CD4-positive, alpha-beta T cell (primary cell): ENCODE results near the gene ANKDD1A. TPM values are rescaled to one million over a fixed set of nuclear protein-coding genes. Genes with fewer than 3 reads are reported as not detected.

ENCODE experiments used
- ATAC-seq: fragments of 200-7000 bp; cut with Tn5 transposase; one replicate; pipeline ENCODE4 v1.10.0; 2022; ENCODE audit warnings: mild to moderate bottlenecking; ENCODE audit not compliant: poor library complexity
- CTCF ChIA-PET: fragments of 350-600 bp; sonication (Branson Sonifier 250); formaldehyde crosslinking; loops from one replicate; lab custom pipeline; 2021; ENCODE audit warnings: antibody characterized with exemption, inconsistent platforms; lab: Charles Lee
- POLR2A ChIA-PET: fragments of 350-600 bp; sonication (Branson Sonifier 250); formaldehyde crosslinking; loops from one replicate; lab custom pipeline; 2021; ENCODE audit warnings: antibody characterized with exemption, inconsistent platforms; lab: Charles Lee
- DNase-seq, 14 experiments: peaks; one replicate each; pipeline ENCODE4 v3.0.0-alpha.2; 2013 to 2020; ENCODE audit warnings: mixed read lengths in 2 of 14
- H3K27ac ChIP-seq, 2 donors: one replicate each; pipeline versions ENCODE4 v1.5.1 to v1.7.0; 2013; ENCODE audit warnings: low read length in 2 of 2, low read depth in 1 of 2, mild to moderate bottlenecking in 1 of 2
- H3K27me3 ChIP-seq, 2 experiments: 1 replicate in 1 of 2; 2 replicates in 1 of 2; pipeline versions ENCODE4 v1.6.1 to v1.7.0; 2013; ENCODE audit warnings: low read length in 2 of 2, control low read depth in 1 of 2, mild to moderate bottlenecking in 1 of 2, moderate library complexity in 1 of 2; ENCODE audit not compliant: insufficient read depth in 2 of 2, control insufficient read depth in 1 of 2
- H3K36me3 ChIP-seq: one replicate; pipeline ENCODE4 v1.6.1; 2013; ENCODE audit warnings: low read length, control low read depth; ENCODE audit not compliant: insufficient read depth
- H3K4me1 ChIP-seq: one replicate; pipeline ENCODE4 v1.6.1; 2013; ENCODE audit warnings: low read length, control low read depth; ENCODE audit not compliant: insufficient read depth
- H3K4me3 ChIP-seq: one replicate; pipeline ENCODE4 v1.5.1; 2013; ENCODE audit warnings: mild to moderate bottlenecking, low read length, moderate library complexity
- H3K9me3 ChIP-seq, 2 experiments: 1 replicate in 1 of 2; 2 replicates in 1 of 2; pipeline versions ENCODE4 v1.6.1 to v1.7.0; 2013; ENCODE audit warnings: low read length in 2 of 2, mild to moderate bottlenecking in 2 of 2, control low read depth in 1 of 2, moderate library complexity in 1 of 2; ENCODE audit not compliant: control insufficient read depth in 1 of 2, insufficient read depth in 1 of 2
- H3K27ac Mint-ChIP-seq: one replicate; pipeline ENCODE4 v1.8.0; 2020; ENCODE audit warnings: mixed read lengths
- H3K27me3 Mint-ChIP-seq: one replicate; pipeline ENCODE4 v1.8.0; 2021; ENCODE audit warnings: mixed read lengths
- H3K36me3 Mint-ChIP-seq: one replicate; pipeline ENCODE4 v1.8.0; 2021; ENCODE audit warnings: low read depth, mixed read lengths
- H3K4me1 Mint-ChIP-seq: one replicate; pipeline ENCODE4 v1.8.0; 2021; ENCODE audit warnings: low read depth, mixed read lengths
- H3K4me3 Mint-ChIP-seq: one replicate; pipeline ENCODE4 v1.8.0; 2020; ENCODE audit warnings: mild to moderate bottlenecking, mixed read lengths
- H3K9me3 Mint-ChIP-seq: one replicate; pipeline ENCODE4 v1.8.0; 2020; ENCODE audit warnings: mixed read lengths
- CTCF ChIP-seq: fragments of 200-600 bp; IDR thresholded peaks from one replicate; pipeline ENCODE4 v1.8.0; 2022; ENCODE audit warnings: antibody characterized with exemption, mild to moderate bottlenecking
- intact Hi-C, 2 experiments: fragments of 100-400 bp; cut with DNase I in 1 of 2; cut with micrococcal nuclease in 1 of 2; formaldehyde crosslinking; loops; one replicate each; pipeline versions ENCODE4 v1.15.1 to v1.9.0; 2023 to 2025; cut with DNase I, micrococcal nuclease
- total RNA-seq, 174 experiments: library from RNA in 2 of 174; stranded (reverse) in 2 of 174; gene quantifications; one replicate each; pipeline ENCODE4 v1.2.3 and lab custom pipeline; 2021 to 2026

ANKDD1A gene
- total RNA-seq, 2 experiments from 2014 or later = 0.95 to 1.9 TPM

- no peaks in the 10 kb centered on the region for H3K4me1 Mint-ChIP-seq
- Histone ChIP-seq H3K9me3 (no peaks in the 10 kb centered on the region), H3K4me1 (no peaks in the 10 kb centered on the region), H3K27me3 (no peaks in the 10 kb centered on the region), H3K27ac (no peak overlapping the region), H3K36me3 (no peaks in the 10 kb centered on the region), H3K4me3 (no peak overlapping the region)
- TF ChIP-seq CTCF = no peak
- intact Hi-C loops = no loop called here
- no peaks in the 10 kb centered on the region for H3K27me3 Mint-ChIP-seq
- ATAC-seq (no peak), DNase-seq (no peak)
- no peak overlapping the region for H3K4me3 Mint-ChIP-seq
- no peak overlapping the region for H3K27ac Mint-ChIP-seq
- H3K9me3 Mint-ChIP-seq = no peaks in the 10 kb centered on the region
- no peaks in the 10 kb centered on the region for H3K36me3 Mint-ChIP-seq
- ChIA-PET POLR2A (no interaction called here), CTCF (no interaction called here)
Measured at GRCh38 chr15:64926661-64927060, 15.0 kb downstream of the ANKDD1A start.

GRCh38 chr15:64928626-64929220 lies 17.0 kb downstream of the ANKDD1A start:
- Mint-ChIP-seq H3K4me1 (no peaks in the 10 kb centered on the region), H3K4me3 (no peak overlapping the region), H3K27ac (no peak overlapping the region), H3K27me3 (no peaks in the 10 kb centered on the region), H3K9me3 (no peaks in the 10 kb centered on the region), H3K36me3 (no peaks in the 10 kb centered on the region)
- DNase-seq (no peak), ATAC-seq (no peak)
- Histone ChIP-seq H3K4me3 (no peak overlapping the region), H3K27me3 (no peaks in the 10 kb centered on the region), H3K4me1 (no peaks in the 10 kb centered on the region), H3K27ac (no peak overlapping the region), H3K36me3 (no peaks in the 10 kb centered on the region), H3K9me3 (no peaks in the 10 kb centered on the region)
- intact Hi-C loops = no loop called here
- TF ChIP-seq CTCF = no peak
- CTCF ChIA-PET = no interaction called here
- POLR2A ChIA-PET = no interaction called here

- H3K4me3 ChIP-seq = no peak overlapping the region
- Mint-ChIP-seq H3K27me3 (no peaks in the 10 kb centered on the region), H3K4me1 (no peaks in the 10 kb centered on the region), H3K27ac (no peak overlapping the region), H3K36me3 (no peaks in the 10 kb centered on the region), H3K9me3 (no peaks in the 10 kb centered on the region), H3K4me3 (no peak overlapping the region)
- DNase-seq (no peak), ATAC-seq (no peak)
- no peaks in the 10 kb centered on the region for H3K4me1 ChIP-seq
- H3K9me3 ChIP-seq = no peaks in the 10 kb centered on the region
- ChIA-PET POLR2A (no interaction called here), CTCF (no interaction called here)
- intact Hi-C loops = no loop called here
- no peak for TF ChIP-seq CTCF
- no peaks in the 10 kb centered on the region for H3K27me3 ChIP-seq
- H3K27ac ChIP-seq = no peak overlapping the region
- no peaks in the 10 kb centered on the region for H3K36me3 ChIP-seq
Measured at GRCh38 chr15:64930019-64930652, 18.4 kb downstream of the ANKDD1A start.
